Measurements from ENCODE around the gene CPED1.
"Not testable (repeated sequence)": the region's sequence is repeated elsewhere in the genome, so short reads cannot be mapped to it uniquely, and the experiment has no call there.

CPED1 gene

GRCh38 chr7:121071662-121072061, 83.2 kb downstream of the CPED1 start:
- no peak for DNase-seq (ENCODE audit: low read depth)

GRCh38 chr7:121072826-121073225, 84.3 kb downstream of the CPED1 start:
- DNase-seq (ENCODE audit: low read depth) = no peak

DNA sequence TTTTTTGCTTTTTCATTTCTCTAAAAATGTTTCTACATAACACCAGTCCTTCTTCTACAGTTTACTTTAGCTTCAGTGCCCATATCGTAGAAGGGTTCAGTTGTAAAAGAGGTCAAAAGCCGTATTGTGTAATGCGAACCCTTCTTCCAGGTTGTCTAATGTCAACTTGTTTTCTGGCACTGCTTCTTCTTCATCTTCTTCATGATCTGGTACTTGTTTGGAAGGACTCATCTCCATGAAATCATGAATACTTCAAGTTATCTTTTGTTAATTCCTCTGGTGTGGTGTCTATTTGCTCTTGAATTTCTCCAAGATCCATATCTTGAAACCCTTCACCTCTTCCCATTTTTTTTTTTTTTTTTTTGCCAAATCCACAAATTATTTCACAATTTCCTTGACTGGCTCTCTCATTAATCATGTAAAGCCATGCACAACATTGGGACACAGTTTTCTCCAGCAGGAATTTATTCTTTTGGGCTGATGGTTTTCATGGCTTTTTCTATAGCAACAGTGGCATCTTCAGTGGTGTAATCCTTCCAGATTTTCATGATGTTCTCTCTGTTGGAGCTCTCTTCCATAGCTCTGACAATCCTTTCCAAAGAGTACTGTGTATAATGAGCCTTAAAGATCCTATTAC, 85.1 kb downstream of the CPED1 start:
- no peak for DNase-seq (ENCODE audit: low read depth)

GRCh38 chr7:121075424-121075841, 86.9 kb downstream of the CPED1 start:
- DNase-seq (ENCODE audit: low read depth) = not testable (repeated sequence)

DNA sequence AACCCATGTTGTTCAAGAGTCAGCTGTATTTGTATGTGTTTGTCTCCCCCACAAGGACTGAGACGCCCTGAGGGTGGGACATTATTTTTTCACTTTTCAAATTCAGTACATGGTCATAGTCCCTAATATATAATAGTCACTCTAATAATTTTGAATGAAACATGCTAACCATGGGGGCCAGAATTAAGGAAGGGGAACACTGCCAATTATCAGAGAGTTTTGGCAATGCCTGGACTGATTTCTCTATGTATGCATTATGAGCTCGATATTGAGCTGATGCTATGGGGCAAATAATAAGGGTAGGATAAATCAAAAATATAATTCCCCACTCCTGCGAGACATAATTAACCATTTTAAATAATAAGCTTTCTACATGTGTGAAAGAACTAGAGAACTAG, 87.4 kb downstream of the CPED1 start:
- DNase-seq (ENCODE audit: low read depth) = no peak

- peak; percentile 56 for DNase-seq (ENCODE audit: low read depth)
Measured at GRCh38 chr7:121076350-121077164, 88.0 kb downstream of the CPED1 start.

DNA sequence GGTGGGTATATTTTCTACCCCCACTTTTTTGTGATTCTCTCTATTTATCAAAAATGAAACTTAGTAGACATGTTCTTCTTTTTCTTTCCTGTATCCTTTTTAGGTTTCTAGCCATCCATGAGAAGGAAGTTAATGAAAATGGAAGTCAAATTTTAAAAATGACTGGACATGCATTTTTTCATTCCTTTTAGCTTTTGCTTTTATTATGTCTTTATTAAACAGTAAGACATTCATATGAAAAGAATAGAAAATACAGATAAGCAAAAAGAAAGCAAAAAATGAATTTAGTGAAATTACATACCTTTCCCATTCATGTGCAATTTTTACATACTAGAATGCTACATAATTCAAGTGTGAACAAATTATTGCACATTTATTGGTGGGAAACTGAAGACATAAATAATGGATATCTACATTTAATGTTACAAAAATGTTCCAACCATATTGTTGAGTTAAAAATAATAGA, 88.7 kb downstream of the CPED1 start:
- DNase-seq (ENCODE audit: low read depth) = no peak

- no peak for DNase-seq (ENCODE audit: low read depth)
Measured at GRCh38 chr7:121078701-121079227, 90.3 kb downstream of the CPED1 start.

DNA sequence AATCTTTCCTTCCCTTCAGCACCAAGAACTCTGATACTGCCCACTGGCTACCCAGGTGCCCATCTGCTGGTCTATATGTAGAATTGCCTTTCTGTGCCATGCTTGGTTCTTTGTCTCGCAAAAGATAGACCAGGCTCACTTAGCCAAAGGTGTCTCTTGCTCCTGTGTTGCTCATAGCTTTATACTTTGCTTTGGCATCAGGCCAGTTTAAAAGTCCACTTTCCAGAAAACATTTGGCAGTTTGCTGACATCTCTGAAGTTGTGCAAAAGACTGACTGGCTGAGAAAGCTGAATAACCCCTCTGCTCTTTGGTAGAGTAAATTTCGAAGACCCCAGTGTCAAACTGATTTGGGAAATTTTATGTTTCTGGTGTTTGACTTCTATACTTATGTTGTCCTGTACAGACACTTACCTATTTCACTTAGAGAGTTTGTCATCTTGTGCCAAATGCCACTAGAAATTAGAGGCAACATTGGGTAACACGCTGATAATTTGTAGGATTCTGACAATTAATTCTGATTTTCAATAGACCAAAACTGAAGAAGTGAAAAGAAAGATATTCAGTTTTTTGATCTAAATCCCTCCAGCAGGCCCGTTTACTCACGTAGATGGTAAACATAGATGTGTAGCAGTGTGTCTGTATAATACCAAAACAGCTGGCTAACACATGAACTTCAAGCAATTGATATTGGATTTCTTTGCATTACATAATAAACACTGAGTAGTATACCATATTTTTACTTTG, 91.1 kb downstream of the CPED1 start:
- DNase-seq (ENCODE audit: low read depth) = no peak

DNA sequence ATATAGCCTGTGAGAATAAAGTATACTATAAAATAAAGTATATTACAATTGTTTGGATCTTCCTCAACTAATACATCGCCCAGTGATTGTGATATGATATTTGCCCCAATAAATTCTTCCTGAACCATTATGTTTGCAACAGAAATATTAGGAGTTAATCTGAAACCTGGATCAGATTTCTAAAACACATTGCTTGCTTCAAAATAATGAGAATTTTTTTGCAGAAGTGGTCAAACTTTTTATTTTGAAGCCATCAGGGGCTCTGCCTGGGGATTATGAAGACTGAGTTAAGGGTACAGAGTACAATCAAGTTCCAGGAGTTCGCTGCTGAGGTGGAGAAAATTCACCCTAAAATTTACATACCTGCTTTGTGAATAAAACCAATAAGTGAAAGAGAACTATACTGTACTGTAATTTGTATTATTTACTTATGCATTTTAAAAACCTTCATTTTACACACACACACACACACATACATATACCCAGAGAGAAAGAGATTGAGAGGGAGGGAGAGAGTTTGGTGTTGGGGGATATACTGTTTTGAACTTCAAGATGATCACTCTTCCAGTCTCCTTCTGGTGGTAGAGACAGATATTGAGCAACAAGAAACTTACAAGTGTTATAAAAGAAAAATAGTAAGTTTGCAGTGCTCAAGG, 91.9 kb downstream of the CPED1 start:
- DNase-seq (ENCODE audit: low read depth) = no peak

DNA sequence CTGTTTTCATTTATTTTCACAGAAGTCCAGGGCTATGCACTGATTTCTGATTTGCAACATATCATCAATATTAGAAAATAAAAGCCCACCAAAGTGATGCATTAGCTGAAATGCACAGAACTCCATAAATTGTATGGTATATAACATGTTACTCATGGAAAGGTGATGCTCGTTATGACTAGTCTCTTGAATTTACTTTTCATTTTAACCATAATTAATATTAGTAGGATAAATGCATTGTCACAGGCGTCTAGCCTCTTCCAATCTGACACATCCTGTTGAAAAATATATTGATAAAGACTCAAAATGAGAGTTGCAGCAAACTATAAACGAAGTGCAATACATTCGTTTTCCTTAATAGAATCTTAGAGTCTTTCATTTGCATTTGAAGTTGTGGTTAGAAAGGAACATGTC, 92.4 kb downstream of the CPED1 start:
- no peak for DNase-seq (ENCODE audit: low read depth)

DNA sequence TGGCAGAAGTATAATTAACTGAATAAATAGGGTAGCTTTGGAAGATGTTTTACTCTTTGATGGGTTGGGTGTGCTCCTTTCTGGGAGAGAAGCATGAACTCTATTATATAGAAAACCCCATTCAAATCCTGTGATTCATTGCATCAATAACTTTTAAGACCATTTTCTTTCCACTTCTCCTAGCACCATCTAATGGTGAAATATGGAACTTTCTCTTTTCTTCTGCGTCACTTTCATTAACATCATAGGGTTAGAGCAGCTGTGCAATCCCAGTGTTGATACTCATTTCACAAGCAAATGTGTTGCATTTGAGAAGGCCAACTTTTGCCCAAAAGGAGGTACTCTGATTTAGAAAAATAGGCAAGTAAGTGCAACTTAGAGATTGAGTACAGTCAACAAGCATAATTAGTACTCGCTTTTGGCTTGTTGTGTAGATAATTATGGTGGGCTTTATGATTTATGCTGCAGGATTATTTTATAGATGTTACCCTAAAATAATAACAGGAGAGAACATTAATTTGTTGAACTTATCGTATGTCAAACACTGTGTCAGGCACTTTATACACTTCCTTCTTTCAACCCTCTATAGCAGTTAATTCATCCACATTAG, 92.9 kb downstream of the CPED1 start:
- peak; percentile 60 for DNase-seq (ENCODE audit: low read depth)

DNA sequence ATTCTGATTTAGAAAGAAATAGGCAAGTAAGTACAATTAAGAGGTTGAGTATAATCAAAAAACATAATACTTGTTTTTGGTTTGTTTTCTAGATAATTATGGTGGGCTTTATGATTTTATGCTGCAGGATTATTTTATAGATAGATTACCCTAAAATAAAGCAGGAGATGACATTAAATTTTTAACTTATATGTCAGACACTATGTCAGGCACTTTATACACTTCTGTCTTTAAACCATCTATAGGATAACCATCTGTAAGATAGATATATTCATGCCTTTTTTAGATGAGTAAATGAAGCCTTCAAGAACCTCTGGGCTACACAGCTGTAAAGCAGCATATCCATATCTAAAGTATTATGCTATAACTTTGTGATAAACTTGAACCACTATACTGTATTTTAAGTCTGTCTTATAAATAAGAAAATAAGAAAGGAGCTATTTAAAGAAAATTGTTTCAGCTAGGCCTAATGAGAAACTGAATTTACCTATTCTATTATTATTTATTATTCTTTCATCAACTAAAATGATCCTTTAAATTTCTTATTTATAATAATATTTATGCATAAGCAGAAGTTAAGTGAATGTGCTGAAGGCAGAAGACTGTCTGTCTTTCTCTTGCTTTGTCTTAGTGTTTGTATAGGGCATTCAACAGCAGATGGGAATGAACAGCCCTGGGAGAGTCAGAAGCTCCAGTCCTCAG, 94.0 kb downstream of the CPED1 start:
- DNase-seq (ENCODE audit: low read depth) = no peak

- peak; percentile 54 for DNase-seq (ENCODE audit: low read depth)
Measured at GRCh38 chr7:121083138-121083789, 94.8 kb downstream of the CPED1 start.

GRCh38 chr7:121083790-121084251, 95.3 kb downstream of the CPED1 start:
- peak; percentile 55 for DNase-seq (ENCODE audit: low read depth)

GRCh38 chr7:121084256-121084655, 95.7 kb downstream of the CPED1 start:
- DNase-seq (ENCODE audit: low read depth) = no peak

GRCh38 chr7:121084748-121085336, 96.3 kb downstream of the CPED1 start:
- DNase-seq (ENCODE audit: low read depth) = peak; percentile 93

DNA sequence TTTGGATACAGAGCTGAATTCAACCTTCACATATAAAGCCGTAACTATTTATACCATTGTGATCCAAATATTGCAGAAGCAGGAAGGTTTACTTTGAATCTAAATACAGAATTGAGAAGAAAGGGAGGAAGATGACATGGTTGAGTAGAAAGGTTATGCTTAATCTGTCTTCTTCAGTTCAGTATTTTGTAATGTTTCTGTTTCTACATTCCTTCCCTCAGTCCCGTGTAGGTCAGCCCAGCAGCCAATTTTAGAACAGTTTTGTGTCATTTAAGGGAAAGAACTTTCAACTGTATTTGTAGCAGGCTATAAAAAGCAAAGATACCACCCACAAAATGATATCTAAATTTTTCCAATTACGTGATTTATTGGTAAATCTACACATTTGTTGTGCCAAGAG, 97.4 kb downstream of the CPED1 start:
- DNase-seq (ENCODE audit: low read depth) = no peak

DNA sequence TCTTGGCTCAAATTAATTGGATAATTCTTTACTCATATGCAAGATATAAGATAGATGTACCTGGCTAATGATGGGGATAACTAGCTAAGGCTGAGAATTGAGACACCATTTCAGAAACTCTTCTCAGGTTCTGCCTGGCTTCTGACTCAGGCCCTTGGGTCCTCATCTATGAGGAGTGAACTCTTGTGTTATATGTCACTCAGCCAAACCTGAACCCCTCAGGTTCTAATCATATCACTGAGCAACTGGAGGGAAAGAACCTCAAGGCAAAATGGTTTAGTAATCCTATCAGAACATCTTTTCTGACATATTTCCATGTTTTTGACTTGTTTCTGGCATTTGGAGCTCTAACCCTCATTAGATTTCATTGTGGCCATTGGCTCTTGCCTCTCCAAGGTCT, 100.4 kb downstream of the CPED1 start:
- DNase-seq (ENCODE audit: low read depth) = no peak

GRCh38 chr7:121094829-121095228, 106.3 kb downstream of the CPED1 start:
- DNase-seq (ENCODE audit: low read depth) = no peak
